CD4-positive, alpha-beta memory T cell (primary cell): ENCODE results near the gene MINDY3. TPM values are rescaled to one million over a fixed set of nuclear protein-coding genes. Genes with fewer than 3 reads are reported as not detected.
A peak's percentile ranks its signal among the peaks of the same experiment; 100 is the strongest.
"Not testable (repeated sequence)": the region's sequence is repeated elsewhere in the genome, so short reads cannot be mapped to it uniquely, and the experiment has no call there.

Source experiments
- CTCF ChIA-PET: fragments of 350-600 bp; sonication (Branson Sonifier 250); formaldehyde crosslinking; loops from one replicate; lab custom pipeline; 2021; ENCODE audit warnings: inconsistent platforms; ENCODE audit not compliant: partially characterized antibody; lab: Charles Lee
- POLR2A ChIA-PET: fragments of 350-600 bp; sonication (Branson Sonifier 250); formaldehyde crosslinking; loops from one replicate; lab custom pipeline; 2021; ENCODE audit not compliant: partially characterized antibody; lab: Charles Lee
- DNase-seq, 5 donors: peaks; one replicate each; pipeline versions ENCODE4 v3.0.0 to v3.0.0-alpha.2; 2020 to 2022; ENCODE audit warnings: mixed read lengths in 1 of 5
- H3K27ac ChIP-seq: one replicate; pipeline ENCODE4 v1.7.0; 2013; ENCODE audit warnings: low read depth, low read length
- H3K27me3 ChIP-seq: 2 replicates; pipeline ENCODE4 v1.7.0; 2013; ENCODE audit warnings: mild to moderate bottlenecking, low read length, moderate library complexity; ENCODE audit not compliant: insufficient read depth
- H3K36me3 ChIP-seq: 2 replicates; pipeline ENCODE4 v1.7.0; 2013; ENCODE audit warnings: mild to moderate bottlenecking, low read length, moderate library complexity; ENCODE audit not compliant: insufficient read depth
- H3K4me1 ChIP-seq: 2 replicates; pipeline ENCODE4 v1.7.0; 2013; ENCODE audit warnings: mild to moderate bottlenecking, low read length, moderate library complexity; ENCODE audit not compliant: insufficient read depth
- H3K4me3 ChIP-seq, 2 donors: one replicate each; pipeline ENCODE4 v1.7.0; 2013; ENCODE audit warnings: low read length in 2 of 2, mild to moderate bottlenecking in 1 of 2
- H3K9me3 ChIP-seq, 2 donors: one replicate each; pipeline ENCODE4 v1.7.0; 2013; ENCODE audit warnings: low read length in 2 of 2, control low read depth in 1 of 2; ENCODE audit not compliant: control insufficient read depth in 1 of 2
- H3K27ac Mint-ChIP-seq, 7 donors: one replicate each; pipeline ENCODE4 v1.8.0; 2020 to 2021; ENCODE audit warnings: mixed read lengths in 7 of 7, mild to moderate bottlenecking in 6 of 7, inconsistent platforms in 3 of 7, moderate library complexity in 3 of 7
- H3K27me3 Mint-ChIP-seq, 2 donors: one replicate each; pipeline ENCODE4 v1.8.0; 2020 to 2021; ENCODE audit warnings: mixed read lengths in 2 of 2
- H3K36me3 Mint-ChIP-seq, 2 donors: one replicate each; pipeline ENCODE4 v1.8.0; 2020 to 2021; ENCODE audit warnings: mixed read lengths in 2 of 2, inconsistent platforms in 1 of 2, mild to moderate bottlenecking in 1 of 2
- H3K4me1 Mint-ChIP-seq, 4 donors: one replicate each; pipeline ENCODE4 v1.8.0; 2020 to 2021; ENCODE audit warnings: mixed read lengths in 4 of 4, mild to moderate bottlenecking in 1 of 4
- H3K4me3 Mint-ChIP-seq, 8 donors: one replicate each; pipeline ENCODE4 v1.8.0; 2020 to 2021; ENCODE audit warnings: mixed read lengths in 8 of 8, mild to moderate bottlenecking in 7 of 8, moderate library complexity in 6 of 8, inconsistent platforms in 3 of 8
- H3K9me3 Mint-ChIP-seq, 8 donors: one replicate each; pipeline ENCODE4 v1.8.0; 2020 to 2021; ENCODE audit warnings: mixed read lengths in 8 of 8, mild to moderate bottlenecking in 5 of 8, inconsistent platforms in 3 of 8, moderate library complexity in 1 of 8
- intact Hi-C: fragments of 100-400 bp; cut with micrococcal nuclease; formaldehyde crosslinking; loops from one replicate; pipeline ENCODE4 v1.15.1; 2023
- polyA plus RNA-seq, 2 donors: library from polyadenylated mRNA; unstranded; fragments of 300-500 nt; fragmentation: Illumina TruSeq; gene quantifications; one replicate each; pipeline ENCODE4 v1.2.3, GENCODE V29; 2021
- total RNA-seq, 2 experiments: library from RNA; stranded (reverse); gene quantifications; one replicate each; pipeline ENCODE4 v1.2.3, GENCODE V29; 2021

Gene MINDY3
- total and polyA plus RNA-seq, 4 experiments from 2014 or later = 2.1 to 40.4 (median 21.0) TPM

DNA sequence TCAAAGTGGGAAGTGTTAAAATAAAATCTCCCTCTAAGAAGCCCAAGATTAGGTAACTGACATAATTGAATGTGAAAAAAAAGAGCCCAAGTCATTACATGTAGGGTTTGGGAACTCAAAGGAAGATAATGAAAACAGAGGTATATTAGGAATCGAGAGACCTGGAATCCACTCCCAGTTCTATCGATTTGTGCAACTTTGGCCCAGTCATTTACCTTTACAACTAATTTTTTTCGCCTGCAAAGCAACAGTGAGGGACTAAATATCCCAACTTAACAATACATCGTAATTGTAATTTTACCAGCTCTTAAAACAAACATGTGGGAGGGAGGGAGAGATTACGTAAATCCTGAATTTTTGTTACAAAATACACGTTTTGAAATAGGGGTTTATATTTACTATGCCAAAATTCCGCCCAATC is 1.4 kb downstream of the MINDY3 start:
- H3K4me1 Mint-ChIP-seq = peaks cover 36 to 60% (median 47%) of the 10 kb centered on the region in 4 donors
- ChIA-PET POLR2A (interaction anchor here (1.7 kb wide), 1 partner anchor 1371 kb away, joined by 5 read pairs; no protein-coding TSS in a partner anchor), CTCF (no interaction called here)
- Histone ChIP-seq H3K4me3 (no peak overlapping the region), H3K9me3 (no peaks in the 10 kb centered on the region), H3K36me3 (no peaks in the 10 kb centered on the region), H3K27me3 (no peaks in the 10 kb centered on the region), H3K4me1 (peaks cover 45% of the 10 kb centered on the region), H3K27ac (no peak overlapping the region)
- H3K9me3 Mint-ChIP-seq = peaks cover 0 to 4% (median 0%) of the 10 kb centered on the region in 8 donors
- DNase-seq = no peak
- peaks cover 12 to 25% of the 10 kb centered on the region in 2 donors for H3K36me3 Mint-ChIP-seq
- intact Hi-C loops = no loop called here
- H3K27me3 Mint-ChIP-seq = peaks cover 3 to 4% of the 10 kb centered on the region in 2 donors
- peak overlapping the region in 2 of 7 donors; percentile 10 to 52 for H3K27ac Mint-ChIP-seq
- H3K4me3 Mint-ChIP-seq = peak overlapping the region; percentile 47 to 98 (median 78)

DNA sequence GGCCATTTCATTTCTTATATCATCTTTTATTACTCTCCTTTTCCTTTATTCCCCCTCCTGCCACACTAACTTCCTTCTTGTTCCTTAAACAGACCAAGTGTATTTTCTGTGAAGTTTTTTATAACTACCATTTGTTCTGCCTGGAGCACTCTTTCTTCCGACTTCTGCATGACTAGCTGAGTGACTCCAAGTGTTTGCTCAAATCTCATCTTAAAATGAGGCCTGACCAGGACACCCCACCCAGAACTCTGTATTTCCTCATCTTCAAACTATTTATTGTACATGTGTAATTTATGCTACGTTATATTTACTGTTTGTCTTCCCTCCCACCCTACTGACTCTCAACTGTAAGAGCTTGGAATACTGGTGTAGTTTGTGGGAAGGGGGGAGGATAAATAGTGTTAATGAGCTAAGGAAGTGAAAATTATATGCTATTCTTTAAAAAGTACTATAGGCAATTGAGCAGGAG is 3.2 kb downstream of the MINDY3 start:
- POLR2A ChIA-PET = no interaction called here
- H3K4me1 ChIP-seq = peaks cover 51% of the 10 kb centered on the region
- CTCF ChIA-PET = no interaction called here
- Mint-ChIP-seq H3K36me3 (peaks cover 23 to 31% of the 10 kb centered on the region in 2 donors), H3K9me3 (peaks cover 0 to 4% (median 1%) of the 10 kb centered on the region in 8 donors), H3K4me1 (peaks cover 37 to 70% (median 48%) of the 10 kb centered on the region in 4 donors), H3K27me3 (peaks cover 1% of the 10 kb centered on the region in 2 donors), H3K4me3 (peak overlapping the region in 6 of 8 donors; percentile 17 to 73 (median 63)), H3K27ac (peak overlapping the region in 1 of 7 donors; percentile 25)
- no peaks in the 10 kb centered on the region for H3K27me3 ChIP-seq
- no peak for DNase-seq
- H3K9me3 ChIP-seq = no peaks in the 10 kb centered on the region
- intact Hi-C loops = no loop called here
- H3K4me3 ChIP-seq = no peak overlapping the region
- no peaks in the 10 kb centered on the region for H3K36me3 ChIP-seq
- no peak overlapping the region for H3K27ac ChIP-seq

DNA sequence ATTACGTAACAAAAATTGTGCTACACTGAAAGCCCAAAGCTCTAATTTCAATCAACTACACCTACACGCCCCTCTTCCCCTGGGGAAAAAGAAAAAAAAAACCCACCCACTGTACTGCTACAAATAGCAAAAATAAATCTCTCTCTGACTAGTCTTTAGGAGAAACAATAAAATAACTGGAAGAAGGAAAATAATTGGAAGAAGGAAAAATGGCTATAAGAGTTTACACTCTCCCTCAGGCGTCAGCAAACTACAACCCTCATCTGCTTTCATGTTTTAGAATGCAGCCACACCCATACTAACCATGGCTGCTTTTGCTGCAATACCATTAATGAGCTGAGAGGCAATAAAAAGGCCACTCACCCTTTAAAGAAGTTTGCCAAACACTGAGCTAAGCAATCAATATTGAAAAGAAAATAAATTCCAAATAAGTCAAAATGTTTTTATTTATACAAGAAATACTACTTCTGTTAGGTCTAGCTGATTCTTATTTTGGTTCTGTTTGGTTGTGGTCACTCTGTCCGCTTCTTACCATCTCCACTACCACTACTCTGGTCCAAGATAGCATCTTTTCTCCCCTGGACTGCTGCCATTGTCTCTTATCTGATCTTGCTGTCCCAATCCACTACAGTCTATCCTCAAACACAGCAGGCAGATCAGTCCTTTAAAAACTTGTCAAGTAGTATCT is 3.8 kb downstream of the MINDY3 start:
- Histone ChIP-seq H3K36me3 (no peaks in the 10 kb centered on the region), H3K4me3 (no peak overlapping the region), H3K27me3 (no peaks in the 10 kb centered on the region), H3K9me3 (no peaks in the 10 kb centered on the region), H3K4me1 (peaks cover 51% of the 10 kb centered on the region), H3K27ac (no peak overlapping the region)
- POLR2A ChIA-PET = no interaction called here
- no peak for DNase-seq
- Mint-ChIP-seq H3K27me3 (no peaks in the 10 kb centered on the region), H3K4me1 (peaks cover 39 to 77% (median 51%) of the 10 kb centered on the region in 4 donors), H3K36me3 (peaks cover 25 to 38% of the 10 kb centered on the region in 2 donors), H3K27ac (no peak overlapping the region), H3K4me3 (peak overlapping the region in 4 of 8 donors; percentile 45 to 62 (median 52)), H3K9me3 (peaks cover 0 to 9% (median 5%) of the 10 kb centered on the region in 8 donors)
- CTCF ChIA-PET = no interaction called here
- intact Hi-C loops = no loop called here

DNA sequence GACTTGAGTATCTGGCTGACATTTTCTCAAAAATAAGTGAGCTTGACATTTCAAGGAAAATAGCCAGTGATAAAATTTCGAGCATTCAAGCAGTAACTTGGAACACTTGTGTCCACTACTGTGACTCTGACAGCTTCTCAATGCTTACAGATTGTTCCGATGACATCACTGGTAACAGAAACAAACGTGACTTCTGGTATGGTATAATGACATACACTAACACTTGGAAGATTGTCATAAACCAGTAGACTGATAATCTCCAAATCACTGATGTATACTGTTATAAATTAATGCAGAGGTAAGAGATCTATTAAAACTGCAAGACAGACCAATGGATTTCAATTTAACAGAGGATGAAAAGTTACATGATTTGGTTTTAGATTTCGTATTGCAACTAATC is 6.5 kb downstream of the MINDY3 start:
- ChIA-PET CTCF (no interaction called here), POLR2A (no interaction called here)
- DNase-seq = no peak
- intact Hi-C loops = no loop called here
- Histone ChIP-seq H3K4me1 (peaks cover 36% of the 10 kb centered on the region), H3K27ac (no peak overlapping the region), H3K9me3 (peaks cover 0 to 4% of the 10 kb centered on the region in 2 donors), H3K4me3 (no peak overlapping the region), H3K36me3 (no peaks in the 10 kb centered on the region), H3K27me3 (no peaks in the 10 kb centered on the region)
- peaks cover 50 to 52% of the 10 kb centered on the region in 2 donors for H3K36me3 Mint-ChIP-seq
- H3K27me3 Mint-ChIP-seq = no peaks in the 10 kb centered on the region
- peaks cover 0 to 30% (median 19%) of the 10 kb centered on the region in 8 donors for H3K9me3 Mint-ChIP-seq
- H3K4me3 Mint-ChIP-seq = no peak overlapping the region
- peaks cover 42 to 77% (median 45%) of the 10 kb centered on the region in 4 donors for H3K4me1 Mint-ChIP-seq
- H3K27ac Mint-ChIP-seq = no peak overlapping the region

DNA sequence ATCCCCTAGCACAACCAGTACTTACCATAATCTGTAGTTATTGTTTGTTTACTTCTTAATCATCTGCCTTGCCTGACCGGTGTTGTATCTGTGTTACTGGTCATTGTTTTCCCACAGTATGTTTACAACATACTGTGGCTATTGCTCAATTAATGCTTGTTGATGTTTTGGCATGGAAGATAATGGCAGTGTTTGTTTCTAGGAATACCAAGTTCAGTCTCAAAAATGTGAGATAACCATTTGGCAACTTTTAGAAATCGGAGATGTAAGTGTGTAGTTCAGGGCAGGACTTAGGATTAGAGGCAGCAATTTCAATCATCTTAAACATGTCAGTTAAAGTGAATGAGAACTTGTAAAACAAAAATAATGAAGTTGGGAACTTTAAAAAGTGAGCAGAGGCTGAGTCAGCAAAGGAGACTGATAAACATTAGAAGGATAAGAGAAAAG is 8.2 kb downstream of the MINDY3 start:
- Mint-ChIP-seq H3K27me3 (no peaks in the 10 kb centered on the region), H3K27ac (peak overlapping the region in 1 of 7 donors; percentile 26), H3K4me3 (no peak overlapping the region), H3K36me3 (peaks cover 58 to 61% of the 10 kb centered on the region in 2 donors), H3K9me3 (peaks cover 0 to 31% (median 19%) of the 10 kb centered on the region in 8 donors), H3K4me1 (peaks cover 28 to 62% (median 33%) of the 10 kb centered on the region in 4 donors)
- Histone ChIP-seq H3K27me3 (no peaks in the 10 kb centered on the region), H3K4me3 (no peak overlapping the region), H3K36me3 (no peaks in the 10 kb centered on the region), H3K9me3 (peaks cover 0 to 4% of the 10 kb centered on the region in 2 donors), H3K27ac (no peak overlapping the region), H3K4me1 (peaks cover 19% of the 10 kb centered on the region)
- ChIA-PET POLR2A (no interaction called here), CTCF (no interaction called here)
- intact Hi-C loops = no loop called here
- no peak for DNase-seq

DNA sequence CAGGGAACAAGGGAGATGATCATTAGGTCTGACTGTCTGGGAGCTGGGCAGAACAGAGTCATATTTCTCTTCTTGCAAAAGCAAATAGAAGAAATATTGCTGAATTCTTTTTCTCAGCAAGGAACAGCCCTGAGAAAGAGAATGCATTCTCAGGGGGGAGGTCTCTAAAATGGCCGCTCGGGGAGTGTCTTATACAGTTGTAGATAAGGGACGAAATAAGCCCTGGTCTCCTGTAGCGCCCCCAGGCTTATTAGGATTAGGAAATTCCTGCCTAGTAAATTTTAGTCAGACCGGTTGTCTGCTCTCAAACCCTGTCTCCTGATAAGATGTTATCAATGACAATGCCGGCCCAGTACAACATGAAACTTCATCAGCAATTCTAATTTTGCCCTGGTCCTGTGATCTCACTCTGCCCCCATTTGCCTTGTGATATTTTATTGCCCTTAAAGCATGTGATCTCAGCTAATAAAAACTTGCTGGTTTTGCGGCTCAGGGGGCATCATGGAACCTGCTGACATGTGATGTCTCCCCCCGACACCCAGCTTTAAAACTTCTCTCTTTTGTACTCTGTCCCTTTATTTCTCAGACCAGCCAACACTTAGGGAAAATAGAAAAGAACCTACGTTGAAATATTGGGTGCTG is 9.8 kb downstream of the MINDY3 start:
- H3K4me3 Mint-ChIP-seq = peak overlapping the region in 2 of 8 donors; percentile 15 to 31
- POLR2A ChIA-PET = not testable (repeated sequence)
- H3K36me3 Mint-ChIP-seq = peaks cover 58% of the 10 kb centered on the region in 2 donors

DNA sequence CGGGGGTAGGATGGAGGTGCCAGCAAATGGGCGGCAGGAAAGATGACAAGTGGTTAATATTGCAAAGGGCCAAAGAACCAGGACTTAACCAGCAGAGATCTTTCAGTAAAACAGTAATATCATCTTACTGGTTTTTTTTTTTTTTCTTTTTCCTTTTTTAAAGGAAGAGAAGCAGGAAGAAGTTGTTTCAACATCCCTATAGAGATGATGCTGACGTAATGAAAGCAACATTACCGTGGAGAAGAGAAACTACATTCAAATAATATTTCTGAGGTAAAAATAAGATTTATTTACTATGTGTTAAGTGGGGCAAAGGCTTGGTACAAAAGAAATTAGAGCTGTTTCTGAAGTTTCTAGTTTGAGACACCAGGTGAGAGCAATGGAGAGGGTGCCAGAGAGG is 11.0 kb downstream of the MINDY3 start:
- Histone ChIP-seq H3K4me3 (no peak overlapping the region), H3K36me3 (no peaks in the 10 kb centered on the region), H3K4me1 (peaks cover 9% of the 10 kb centered on the region), H3K27me3 (no peaks in the 10 kb centered on the region), H3K27ac (no peak overlapping the region), H3K9me3 (peaks cover 0 to 4% of the 10 kb centered on the region in 2 donors)
- H3K27me3 Mint-ChIP-seq = no peaks in the 10 kb centered on the region
- H3K9me3 Mint-ChIP-seq = peaks cover 0 to 31% (median 19%) of the 10 kb centered on the region in 8 donors
- H3K4me1 Mint-ChIP-seq = peaks cover 11 to 38% (median 16%) of the 10 kb centered on the region in 4 donors
- H3K27ac Mint-ChIP-seq = peak overlapping the region in 1 of 7 donors; percentile 22
- DNase-seq = no peak
- H3K4me3 Mint-ChIP-seq = no peak overlapping the region
- ChIA-PET POLR2A (no interaction called here), CTCF (interaction anchor here (0.9 kb wide), 1 partner anchor 1579 kb away, joined by 3 read pairs; no protein-coding TSS in a partner anchor)
- peaks cover 54 to 55% of the 10 kb centered on the region in 2 donors for H3K36me3 Mint-ChIP-seq
- intact Hi-C loops = no loop called here

More for the DNA sequence above, 9.8 kb downstream of the MINDY3 start:
- intact Hi-C loops, DNase-seq, H3K27ac ChIP-seq, H3K4me3 ChIP-seq, CTCF ChIA-PET, H3K27me3 ChIP-seq, H3K36me3 ChIP-seq, H3K9me3 ChIP-seq, H3K27me3 Mint-ChIP-seq, H3K27ac Mint-ChIP-seq, H3K4me1 ChIP-seq: not testable (repeated sequence)
- Mint-ChIP-seq H3K4me1 (peaks cover 17 to 50% (median 24%) of the 10 kb centered on the region in 4 donors), H3K9me3 (peaks cover 0 to 31% (median 19%) of the 10 kb centered on the region in 8 donors)
